ENCODE data around the gene CNBD2.

DNA sequence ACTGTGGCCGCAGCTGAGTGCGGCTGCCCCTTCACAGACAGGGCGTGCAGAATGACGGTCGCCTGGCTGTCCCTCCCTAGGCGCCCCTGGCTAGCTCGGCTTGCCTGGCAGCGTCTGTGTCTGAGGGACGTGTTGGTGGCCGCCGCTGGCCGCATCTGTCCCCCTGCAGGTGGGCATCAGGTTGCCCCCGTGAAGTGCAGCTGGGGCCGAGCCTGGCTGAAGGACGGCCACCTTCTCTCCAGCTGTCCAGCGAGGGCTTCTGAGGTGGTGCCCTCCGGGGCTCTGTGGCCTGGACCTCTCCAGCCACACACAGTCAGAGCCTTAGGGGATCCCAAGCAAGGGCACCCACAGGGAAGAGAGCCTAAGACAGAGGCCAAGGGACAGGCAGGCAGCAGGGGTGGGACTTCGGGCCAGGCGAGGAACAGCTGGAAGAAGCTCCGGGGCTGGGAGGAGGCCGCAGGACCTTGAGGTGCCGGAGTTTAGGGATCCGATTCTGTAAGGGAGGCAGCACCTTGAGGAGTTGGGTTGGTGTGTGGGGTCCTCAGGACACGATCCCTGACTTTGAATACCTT, 97.1 kb downstream of the CNBD2 start:
- TF ChIP-seq CTCF (optimal IDR thresholded peaks at IDR 0.05 in 1 of 3, IDR thresholded peaks at IDR 0.05 in 1 of 3, conservative IDR thresholded peaks at IDR 0.05 in 1 of 3; ENCODE audit: extremely low read depth in 1 of 3, insufficient read depth in 2 of 3, low read length in 3 of 3) (no peak), EZH2 (IDR thresholded peaks at IDR 0.05; ENCODE audit: low read length) (no peak)

Data from keratinocyte (primary cell).